GM18520 (cell line): ENCODE data around the gene FUT6.
"Not testable (repeated sequence)": the region's sequence is repeated elsewhere in the genome, so short reads cannot be mapped to it uniquely, and the experiment has no call there.

Source experiments
- ATAC-seq: cut with Tn5 transposase; IDR thresholded peaks from one replicate; pipeline ENCODE4 v1.9.1; 2021; ENCODE audit not compliant: unreplicated experiment

The FUT6 gene

GRCh38 chr19:5863030-5863665 lies 23.6 kb upstream of the FUT6 start:
- no peak for ATAC-seq

GRCh38 chr19:5857203-5858081 lies 17.9 kb upstream of the FUT6 start:
- no peak for ATAC-seq

GRCh38 chr19:5855151-5855550 lies 15.6 kb upstream of the FUT6 start:
- not testable (repeated sequence) for ATAC-seq

- not testable (repeated sequence) for ATAC-seq
Measured at GRCh38 chr19:5854121-5854520, 14.6 kb upstream of the FUT6 start.

- no peak for ATAC-seq
Measured at GRCh38 chr19:5851302-5851701, 11.8 kb upstream of the FUT6 start, which contains the start of gene FUT3. Gene FUT3 (minus strand): TSS chr19:5851449.

GRCh38 chr19:5850743-5851293 lies 11.3 kb upstream of the FUT6 start:
- ATAC-seq: no peak

- ATAC-seq: no peak
Measured at GRCh38 chr19:5850189-5850588, 10.7 kb upstream of the FUT6 start.

GRCh38 chr19:5848621-5849020 lies 9.1 kb upstream of the FUT6 start:
- ATAC-seq: not testable (repeated sequence)

GRCh38 chr19:5847846-5848245 lies 8.3 kb upstream of the FUT6 start:
- not testable (repeated sequence) for ATAC-seq

GRCh38 chr19:5844456-5845433 lies 5.2 kb upstream of the FUT6 start:
- ATAC-seq: no peak

GRCh38 chr19:5843295-5843927 lies 3.9 kb upstream of the FUT6 start:
- ATAC-seq: no peak

GRCh38 chr19:5841735-5842111 lies 2.2 kb upstream of the FUT6 start:
- ATAC-seq: not testable (repeated sequence)

- ATAC-seq: no peak
Measured at GRCh38 chr19:5838353-5839064, 993 bp downstream of the FUT6 start.

GRCh38 chr19:5837761-5838352 lies 1.6 kb downstream of the FUT6 start:
- ATAC-seq: no peak

GRCh38 chr19:5832527-5833216 lies 6.8 kb downstream of the FUT6 start:
- ATAC-seq: no peak

GRCh38 chr19:5832061-5832460 lies 7.4 kb downstream of the FUT6 start:
- ATAC-seq: no peak

- no peak for ATAC-seq
Measured at GRCh38 chr19:5831159-5831558, 8.3 kb downstream of the FUT6 start.

- no peak for ATAC-seq
Measured at GRCh38 chr19:5829567-5830310, 9.8 kb downstream of the FUT6 start.
